Stomach (tissue), 9 donors: ENCODE results near the gene TRA2B. TPM values are rescaled to one million over a fixed set of nuclear protein-coding genes. Genes with fewer than 3 reads are reported as not detected.

Source experiments
- DNase-seq, 2 donors: peaks; one replicate each; pipeline versions ENCODE4 v3.0.0 to v3.0.0-alpha.2; 2013 to 2019
- H3K27ac ChIP-seq, 5 donors: fragments of 200-600 bp in 4 of 5; sonication (generic) in 4 of 5; one replicate each; pipeline ENCODE4 v1.5.1; 2013 to 2019; ENCODE audit warnings: mild to moderate bottlenecking in 1 of 5, moderate library complexity in 1 of 5
- H3K27me3 ChIP-seq, 3 donors: fragments of 200-600 bp; sonication (generic); one replicate each; pipeline ENCODE4 v1.5.1; 2017 to 2019; ENCODE audit warnings: mixed run types in 1 of 3
- H3K36me3 ChIP-seq, 4 donors: fragments of 200-600 bp; sonication (generic); 1 replicate in 3 of 4; 2 replicates in 1 of 4; pipeline ENCODE4 v1.5.1; 2016 to 2019
- H3K4me1 ChIP-seq, 4 donors: fragments of 200-600 bp; sonication (generic); one replicate each; pipeline ENCODE4 v1.5.1; 2016 to 2019
- H3K4me3 ChIP-seq, 4 donors: fragments of 200-600 bp; sonication (generic) in 3 of 4; one replicate each; pipeline ENCODE4 v1.5.1; 2016 to 2019; ENCODE audit warnings: mild to moderate bottlenecking in 1 of 4
- H3K9me3 ChIP-seq, 4 donors: fragments of 200-600 bp; sonication (generic); one replicate each; pipeline ENCODE4 v1.5.1; 2016 to 2019
- CTCF ChIP-seq, 7 experiments: fragments of 450-650 bp in 4 of 7; fragments of 200-600 bp in 3 of 7; sonication (generic) in 3 of 7; IDR thresholded peaks; one replicate each; pipeline ENCODE4 v1.5.1; 2016 to 2019; ENCODE audit warnings: antibody characterized with exemption in 7 of 7, control low read depth in 2 of 7, mild to moderate bottlenecking in 1 of 7
- EP300 ChIP-seq: sonication (generic); formaldehyde crosslinking; IDR thresholded peaks from one replicate; pipeline ENCODE4 v1.6.1; 2017; ENCODE audit warnings: antibody characterized with exemption
- POLR2A ChIP-seq, 4 donors: fragments of 450-650 bp; IDR thresholded peaks; one replicate each; pipeline ENCODE4 v1.6.1; 2016; ENCODE audit warnings: antibody characterized with exemption in 4 of 4, control low read depth in 2 of 4, mild to moderate bottlenecking in 1 of 4, moderate library complexity in 1 of 4
- POLR2AphosphoS5 ChIP-seq, 3 donors: sonication (generic); formaldehyde crosslinking; IDR thresholded peaks; one replicate each; pipeline ENCODE4 v1.6.1; 2016; ENCODE audit warnings: antibody characterized with exemption in 3 of 3
- whole genome bisulfite sequencing, 5 donors: extraction: QIAGEN DNeasy Blood & Tissue Kit in 3 of 5; methylation state at CpG; one replicate each; pipeline versions ENCODE4 v1.1.5 to v1.1.7; 2013 to 2018; 5-methylcytosine and 5-hydroxymethylcytosine counted together
- intact Hi-C: fragments of 100-400 bp; cut with DNase I; formaldehyde crosslinking; loops from one replicate; pipeline ENCODE4 v1.15.1; 2023; ENCODE audit warnings: low total_unique reads
- polyA plus RNA-seq, 3 donors: library from polyadenylated mRNA; stranded (reverse); fragments of 200-250 nt; gene quantifications; one replicate each; pipeline ENCODE4 v1.2.3, GENCODE V29; 2013
- total RNA-seq, 5 donors: library from RNA; depleted of rRNA; stranded (reverse); fragments of >200 nt; gene quantifications; one replicate each; pipeline versions ENCODE4 v1.1.0 to v1.2.3, GENCODE V29; 2014 to 2016
- donor health status: healthy with polysubstance abuse.
- donor health status: Bipolar disorder and iron deficiency.
- donor health status: healthy.

TRA2B gene
- total and polyA plus RNA-seq, 8 donors = 55.8 to 298 (median 103) TPM

GRCh38 chr3:185961675-185962232, 23.9 kb upstream of the TRA2B start:
- 80 to 95% (median 92%) methylated on average over 4 of the region's 4 CpGs for WGBS, 5 donors
- Histone ChIP-seq H3K9me3 (no peaks in the 10 kb centered on the region), H3K36me3 (no peaks in the 10 kb centered on the region), H3K27ac (no peak overlapping the region), H3K4me3 (peak overlapping the region in 2 of 4 donors; percentile 20 to 32), H3K4me1 (no peaks in the 10 kb centered on the region), H3K27me3 (no peaks in the 10 kb centered on the region)
- no peak for DNase-seq
- TF ChIP-seq POLR2A (IDR thresholded peaks at IDR 0.05) (no peak), EP300 (no peak), POLR2AphosphoS5 (IDR thresholded peaks at IDR 0.05) (no peak), CTCF (IDR thresholded peaks at IDR 0.05) (no peak)
- intact Hi-C loops = no loop called here

GRCh38 chr3:185960522-185961288, 22.9 kb upstream of the TRA2B start:
- WGBS, 5 donors = 58 to 75% (median 64%) methylated on average over 4 of the region's 4 CpGs
- Histone ChIP-seq H3K27ac (peak overlapping the region in 3 of 5 donors; percentile 25 to 71 (median 65)), H3K27me3 (peaks cover 0 to 2% (median 0%) of the 10 kb centered on the region in 3 donors), H3K9me3 (no peaks in the 10 kb centered on the region), H3K4me3 (peak overlapping the region in 3 of 4 donors; percentile 20 to 32 (median 20)), H3K4me1 (no peaks in the 10 kb centered on the region), H3K36me3 (no peaks in the 10 kb centered on the region)
- DNase-seq = no peak
- intact Hi-C loops = no loop called here
- no peak for TF ChIP-seq CTCF (IDR thresholded peaks at IDR 0.05)
- TF ChIP-seq POLR2A (IDR thresholded peaks at IDR 0.05) = no peak
- TF ChIP-seq EP300 = no peak
- no peak for TF ChIP-seq POLR2AphosphoS5 (IDR thresholded peaks at IDR 0.05)

GRCh38 chr3:185959609-185960521, 22.1 kb upstream of the TRA2B start:
- WGBS, 5 donors = 15 to 34% (median 17%) methylated on average over 5 of the region's 5 CpGs
- H3K4me3 ChIP-seq = peak overlapping the region in 3 of 4 donors; percentile 20 to 32 (median 20)
- H3K27ac ChIP-seq = peak overlapping the region in 4 of 5 donors; percentile 25 to 71 (median 60)
- peak in 1 of 2 donors; percentile 50 for DNase-seq
- TF ChIP-seq POLR2AphosphoS5 (IDR thresholded peaks at IDR 0.05) = peak in 2 of 3 donors; percentile 40 to 45
- TF ChIP-seq EP300 = no peak
- TF ChIP-seq CTCF (IDR thresholded peaks at IDR 0.05) = no peak
- no peak for TF ChIP-seq POLR2A (IDR thresholded peaks at IDR 0.05)
- no peaks in the 10 kb centered on the region for H3K9me3 ChIP-seq
- peaks cover 0 to 7% (median 0%) of the 10 kb centered on the region in 3 donors for H3K27me3 ChIP-seq
- intact Hi-C loops = no loop called here
- no peaks in the 10 kb centered on the region for H3K4me1 ChIP-seq
- no peaks in the 10 kb centered on the region for H3K36me3 ChIP-seq

- no peaks in the 10 kb centered on the region for H3K9me3 ChIP-seq
- H3K36me3 ChIP-seq = no peaks in the 10 kb centered on the region
- WGBS, 5 donors = 83 to 95% (median 87%) methylated on average over 2 of the region's 2 CpGs
- peaks cover 0 to 7% (median 0%) of the 10 kb centered on the region in 3 donors for H3K27me3 ChIP-seq
- TF ChIP-seq POLR2A (IDR thresholded peaks at IDR 0.05) = no peak
- no peak for TF ChIP-seq POLR2AphosphoS5 (IDR thresholded peaks at IDR 0.05)
- no peak for TF ChIP-seq CTCF (IDR thresholded peaks at IDR 0.05)
- no peak for TF ChIP-seq EP300
- DNase-seq = no peak
- H3K4me3 ChIP-seq = no peak overlapping the region
- H3K27ac ChIP-seq = no peak overlapping the region
- intact Hi-C loops = no loop called here
- no peaks in the 10 kb centered on the region for H3K4me1 ChIP-seq
These were observed 20.8 kb upstream of the TRA2B start for GRCh38 chr3:185958626-185959025.
